SJSA1 (cell line): ENCODE measurements around the gene GABRR3. TPM values are rescaled to one million over a fixed set of nuclear protein-coding genes. Genes with fewer than 3 reads are reported as not detected.

Experiments used
- DNase-seq, 2 experiments: peaks; one replicate each; pipeline ENCODE4 v3.0.0-alpha.2; 2015 to 2020; ENCODE audit warnings: low spot score in 2 of 2, low read depth in 1 of 2
- H3K27ac ChIP-seq: fragments of 250-450 bp; sonication (Bioruptor Pico); 2 replicates; pipeline ENCODE4 v1.5.1; 2020; ENCODE audit warnings: mild to moderate bottlenecking, moderate library complexity
- H3K27me3 ChIP-seq: fragments of 250-450 bp; sonication (Bioruptor Pico); replicated peaks from 2 replicates; pipeline ENCODE4 v1.5.1; 2020; ENCODE audit warnings: mild to moderate bottlenecking, moderate library complexity
- H3K36me3 ChIP-seq: fragments of 250-450 bp; sonication (Bioruptor Pico); 2 replicates; pipeline ENCODE4 v1.5.1; 2020; ENCODE audit warnings: mild to moderate bottlenecking
- H3K4me1 ChIP-seq: fragments of 250-450 bp; sonication (Bioruptor Pico); replicated peaks from 2 replicates; pipeline ENCODE4 v1.6.1; 2021; ENCODE audit warnings: mild to moderate bottlenecking
- H3K4me3 ChIP-seq: fragments of 250-450 bp; sonication (Bioruptor Pico); 2 replicates; pipeline ENCODE4 v1.5.1; 2020; ENCODE audit warnings: mild to moderate bottlenecking
- H3K9me3 ChIP-seq: fragments of 250-450 bp; sonication (Bioruptor Pico); replicated peaks from 2 replicates; pipeline ENCODE4 v1.5.1; 2020; ENCODE audit warnings: mild to moderate bottlenecking
- total RNA-seq: library from RNA; depleted of rRNA; stranded (reverse); fragments of >200 nt; shearing (Covaris generic); gene quantifications from 2 replicates; pipeline ENCODE4 v1.2.3, GENCODE V29; 2014

The GABRR3 gene
- total RNA-seq, 1 experiment from 2014 or later, result not detected

DNA sequence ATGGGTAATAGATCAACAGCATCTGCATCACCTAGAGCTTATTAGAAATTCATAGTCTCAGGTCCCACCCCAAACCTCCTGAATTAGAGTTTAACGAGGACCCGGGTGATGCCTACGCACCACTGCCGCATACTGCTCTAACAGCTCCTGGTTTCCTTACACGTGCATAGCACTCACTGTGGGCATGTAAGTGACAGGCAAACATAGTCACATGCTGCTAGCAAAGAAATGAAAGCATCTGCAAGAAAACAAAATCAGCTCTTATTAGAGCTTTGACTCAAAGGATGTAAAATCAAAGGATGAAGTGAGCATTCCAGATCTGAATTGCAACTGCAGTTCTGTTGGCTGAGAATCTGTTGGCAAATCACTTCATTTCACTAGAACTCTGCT, 43.8 kb downstream of the GABRR3 start:
- H3K4me3 ChIP-seq, result no peak overlapping the region

DNA sequence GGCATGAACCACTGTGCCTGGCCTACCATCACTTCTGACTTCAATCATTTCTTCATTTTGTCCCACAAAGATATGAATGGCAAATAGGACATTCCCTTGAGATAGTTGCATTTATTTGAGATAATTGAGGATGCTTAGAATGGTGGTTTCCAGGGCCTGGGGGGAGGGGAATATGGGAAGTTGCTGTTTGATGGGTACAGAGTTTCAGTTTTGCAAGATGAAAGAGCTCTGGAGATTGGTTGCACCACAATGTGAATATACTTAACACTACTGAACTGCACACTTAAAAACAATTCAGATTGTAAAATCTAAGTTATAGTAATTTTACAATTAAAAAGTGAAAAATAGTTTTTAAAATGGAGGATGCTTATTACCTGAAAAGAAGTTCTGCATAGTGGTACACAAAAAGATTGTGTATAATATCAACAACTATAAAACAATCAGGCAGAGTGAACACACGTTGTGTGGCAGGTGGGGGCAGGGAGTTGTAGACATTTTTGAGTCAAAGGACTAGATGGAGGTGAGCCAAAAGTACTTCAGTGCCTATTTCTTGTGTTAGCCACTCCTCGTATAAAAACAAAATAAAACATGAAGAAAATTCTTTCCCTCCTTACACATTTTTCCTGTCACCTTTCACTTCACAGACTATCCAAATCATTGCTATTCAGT, 44.4 kb downstream of the GABRR3 start:
- no peak overlapping the region for H3K4me3 ChIP-seq
- H3K27me3 ChIP-seq, result no peaks in the 10 kb centered on the region
- H3K4me1 ChIP-seq, result no peaks in the 10 kb centered on the region
- DNase-seq, result no peak
- H3K36me3 ChIP-seq, result no peaks in the 10 kb centered on the region
- H3K27ac ChIP-seq, result no peak overlapping the region
- H3K9me3 ChIP-seq, result no peaks in the 10 kb centered on the region

More for the DNA sequence above, 43.8 kb downstream of the GABRR3 start:
- Histone ChIP-seq H3K4me1 (no peaks in the 10 kb centered on the region), H3K27ac (no peak overlapping the region), H3K27me3 (no peaks in the 10 kb centered on the region), H3K9me3 (no peaks in the 10 kb centered on the region), H3K36me3 (no peaks in the 10 kb centered on the region)
- DNase-seq, result no peak

GRCh38 chr3:97988784-97989568, 46.1 kb downstream of the GABRR3 start:
- H3K36me3 ChIP-seq, result no peaks in the 10 kb centered on the region
- no peaks in the 10 kb centered on the region for H3K27me3 ChIP-seq

GRCh38 chr3:97987306-97987705, 47.8 kb downstream of the GABRR3 start:
- DNase-seq, result no peak

More at GRCh38 chr3:97988784-97989568, 46.1 kb downstream of the GABRR3 start:
- no peaks in the 10 kb centered on the region for H3K9me3 ChIP-seq
- DNase-seq, result no peak
- H3K4me3 ChIP-seq, result no peak overlapping the region
- no peak overlapping the region for H3K27ac ChIP-seq
- H3K4me1 ChIP-seq, result no peaks in the 10 kb centered on the region

GRCh38 chr3:97983933-97984491, 51.1 kb downstream of the GABRR3 start:
- no peak overlapping the region for H3K4me3 ChIP-seq
- no peaks in the 10 kb centered on the region for H3K36me3 ChIP-seq
- H3K4me1 ChIP-seq, result peaks cover 11% of the 10 kb centered on the region
- no peaks in the 10 kb centered on the region for H3K9me3 ChIP-seq
- H3K27ac ChIP-seq, result no peak overlapping the region
- H3K27me3 ChIP-seq, result no peaks in the 10 kb centered on the region
- no peak for DNase-seq

More at GRCh38 chr3:97987306-97987705, 47.8 kb downstream of the GABRR3 start:
- H3K27ac ChIP-seq, result no peak overlapping the region
- H3K36me3 ChIP-seq, result no peaks in the 10 kb centered on the region
- H3K9me3 ChIP-seq, result no peaks in the 10 kb centered on the region
- H3K27me3 ChIP-seq, result no peaks in the 10 kb centered on the region
- no peak overlapping the region for H3K4me3 ChIP-seq
- H3K4me1 ChIP-seq, result peaks cover 1% of the 10 kb centered on the region; the same call in 1 of the 2 replicates

DNA sequence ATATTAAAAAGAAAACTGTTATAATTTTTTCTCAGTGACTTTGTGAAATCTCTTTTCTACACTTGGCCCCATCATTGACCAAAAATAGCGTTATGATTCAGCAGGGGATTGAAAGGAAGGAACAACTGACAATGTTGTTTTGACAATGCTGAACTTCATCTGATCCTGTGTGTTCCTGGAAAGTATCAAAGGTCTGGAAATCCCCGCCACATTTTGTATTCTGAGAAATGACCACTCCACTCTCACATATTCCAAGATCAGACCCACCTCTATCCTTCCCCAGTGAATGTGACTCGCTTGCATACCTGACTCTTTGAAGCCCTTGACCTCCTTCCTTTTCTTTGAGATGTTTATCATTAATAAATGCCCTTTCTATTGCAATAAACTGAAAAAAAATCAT, 53.2 kb downstream of the GABRR3 start:
- Histone ChIP-seq H3K4me3 (no peak overlapping the region), H3K9me3 (no peaks in the 10 kb centered on the region), H3K4me1 (peaks cover 11% of the 10 kb centered on the region), H3K27me3 (no peaks in the 10 kb centered on the region), H3K27ac (no peak overlapping the region), H3K36me3 (no peaks in the 10 kb centered on the region)
- no peak for DNase-seq

DNA sequence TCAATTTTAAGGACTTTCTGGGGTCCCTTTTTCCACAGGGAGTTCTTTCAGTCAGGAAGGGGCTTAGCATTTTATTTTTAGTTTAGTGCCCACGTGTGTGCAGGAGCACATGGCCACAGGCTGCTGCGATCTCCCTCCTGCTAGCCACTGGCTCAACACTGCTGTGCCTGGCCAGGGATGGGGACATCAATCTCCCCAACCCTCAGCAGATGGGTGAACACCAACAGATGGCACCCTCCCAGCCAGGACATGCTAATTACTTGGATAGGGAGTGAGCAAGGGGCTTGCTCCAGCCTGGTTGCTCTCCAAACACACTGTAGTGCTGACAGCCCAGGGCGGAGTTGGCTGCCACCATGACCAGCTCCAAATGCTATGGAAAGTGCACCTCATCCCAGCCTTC, 55.5 kb downstream of the GABRR3 start:
- H3K4me1 ChIP-seq, result peaks cover 11% of the 10 kb centered on the region
- no peaks in the 10 kb centered on the region for H3K9me3 ChIP-seq
- H3K27ac ChIP-seq, result no peak overlapping the region
- no peaks in the 10 kb centered on the region for H3K27me3 ChIP-seq
- no peaks in the 10 kb centered on the region for H3K36me3 ChIP-seq
- no peak overlapping the region for H3K4me3 ChIP-seq
- no peak for DNase-seq

- Histone ChIP-seq H3K9me3 (no peaks in the 10 kb centered on the region), H3K36me3 (no peaks in the 10 kb centered on the region; the same call in 1 of the 2 replicates), H3K27ac (no peak overlapping the region), H3K27me3 (no peaks in the 10 kb centered on the region), H3K4me1 (peaks cover 10% of the 10 kb centered on the region), H3K4me3 (no peak overlapping the region)
- DNase-seq, result no peak
Observed at GRCh38 chr3:97975466-97975865, 59.6 kb downstream of the GABRR3 start.

DNA sequence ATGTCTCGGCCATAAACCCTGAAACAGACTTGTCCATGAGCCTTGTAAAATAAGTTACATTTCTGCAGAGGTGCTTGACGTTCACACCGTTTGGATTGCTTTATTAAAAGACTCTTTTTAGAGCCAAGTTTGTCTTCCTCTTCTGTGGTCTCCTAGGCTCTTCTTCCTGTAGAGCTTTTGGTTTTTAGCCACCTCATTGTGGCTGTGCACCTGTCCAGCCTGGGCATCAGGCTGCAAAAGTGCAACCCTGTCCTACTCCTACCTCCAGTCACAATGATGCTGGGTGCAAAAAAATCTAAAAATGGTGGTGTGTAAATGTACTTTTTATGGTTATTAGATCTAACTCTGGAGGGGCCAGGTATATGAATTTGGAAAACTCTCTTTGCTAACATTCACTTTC, 60.1 kb downstream of the GABRR3 start:
- Histone ChIP-seq H3K4me1 (peaks cover 10% of the 10 kb centered on the region), H3K36me3 (no peaks in the 10 kb centered on the region; the same call in 1 of the 2 replicates), H3K4me3 (no peak overlapping the region), H3K9me3 (no peaks in the 10 kb centered on the region), H3K27ac (no peak overlapping the region), H3K27me3 (no peaks in the 10 kb centered on the region)
- no peak for DNase-seq

- Histone ChIP-seq H3K4me1 (peaks cover 10% of the 10 kb centered on the region), H3K27ac (no peak overlapping the region), H3K4me3 (no peak overlapping the region; the same call in 1 of the 2 replicates), H3K36me3 (no peaks in the 10 kb centered on the region; the same call in 1 of the 2 replicates), H3K9me3 (no peaks in the 10 kb centered on the region), H3K27me3 (no peaks in the 10 kb centered on the region)
- no peak for DNase-seq
Observed at GRCh38 chr3:97972976-97973375, 62.1 kb downstream of the GABRR3 start.

DNA sequence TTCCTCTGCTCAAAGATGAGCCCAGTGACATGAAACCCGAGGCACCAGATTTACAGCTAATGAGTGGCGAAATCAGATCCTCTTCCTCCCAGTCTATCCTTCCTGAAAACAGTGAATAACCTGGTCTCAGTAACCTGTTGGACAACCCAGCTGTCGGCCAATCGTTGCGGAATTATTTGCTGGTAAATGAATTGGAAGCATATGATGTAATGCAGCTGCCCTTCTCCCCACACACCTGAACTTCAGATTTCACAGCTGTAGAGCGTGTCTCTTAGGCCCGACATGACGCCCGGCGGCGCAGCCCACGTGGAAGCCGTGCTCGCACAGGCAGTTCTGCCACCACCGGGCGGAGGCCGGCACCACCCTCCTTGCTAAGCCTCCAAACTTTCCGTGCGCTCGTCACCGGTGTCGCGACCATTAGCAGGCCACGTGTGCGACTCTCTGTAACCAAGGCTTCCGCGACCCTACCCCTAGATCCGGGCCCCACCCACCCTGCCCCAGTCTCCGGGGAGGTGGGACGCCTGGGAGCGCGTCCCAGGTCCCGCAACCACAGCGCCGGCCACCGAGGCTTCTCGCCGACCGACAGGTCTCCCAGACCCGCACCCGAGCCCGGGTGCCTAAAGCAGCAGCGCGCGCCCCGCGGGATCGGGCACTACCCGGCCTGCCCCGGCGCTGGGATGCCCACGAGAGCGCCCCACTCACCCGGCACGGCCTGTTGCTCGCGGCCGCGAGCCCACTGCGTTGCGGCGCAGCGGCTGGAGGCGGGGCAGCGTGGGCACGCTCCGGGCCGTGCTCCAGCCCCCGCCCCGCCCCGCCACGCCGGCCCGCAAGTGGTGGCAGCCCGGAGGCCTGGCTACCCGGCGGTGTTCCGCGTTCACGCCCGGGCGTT, 63.2 kb downstream of the GABRR3 start, which contains the start of gene RIOX2:
RIOX2 (minus strand) TSS at position 753 of the 889 bp plus-strand sequence. CDS start 4,838 bp downstream, outside the sequence.
- peak; percentile 52 to 57 for DNase-seq
- Histone ChIP-seq H3K4me1 (peaks cover 10% of the 10 kb centered on the region), H3K9me3 (no peaks in the 10 kb centered on the region), H3K4me3 (peak within 1 kb of the TSS; percentile 77), H3K36me3 (peaks cover 1% of the 10 kb centered on the region), H3K27ac (no peak within 1 kb of the TSS), H3K27me3 (no peaks in the 10 kb centered on the region)

GRCh38 chr3:97970956-97971620, 64.0 kb downstream of the GABRR3 start:
- Histone ChIP-seq H3K4me1 (peaks cover 10% of the 10 kb centered on the region), H3K4me3 (peak overlapping the region; percentile 77), H3K36me3 (peaks cover 10% of the 10 kb centered on the region), H3K27ac (no peak overlapping the region), H3K27me3 (no peaks in the 10 kb centered on the region), H3K9me3 (no peaks in the 10 kb centered on the region)
- no peak for DNase-seq

- H3K9me3 ChIP-seq, result no peaks in the 10 kb centered on the region
- peaks cover 16% of the 10 kb centered on the region for H3K36me3 ChIP-seq
- H3K27ac ChIP-seq, result no peak overlapping the region
- H3K4me3 ChIP-seq, result no peak overlapping the region
- no peaks in the 10 kb centered on the region for H3K27me3 ChIP-seq
- H3K4me1 ChIP-seq, result peaks cover 10% of the 10 kb centered on the region
- no peak for DNase-seq
Observed at GRCh38 chr3:97970156-97970555, 65.0 kb downstream of the GABRR3 start.
